HepG2 (cell line): Measurements from ENCODE around the gene CADM1. TPM values are rescaled to one million over a fixed set of nuclear protein-coding genes. Genes with fewer than 3 reads are reported as not detected.

Source experiments
- ATAC-seq: fragments of 200-7000 bp; cut with Tn5 transposase; 3 replicates; pipeline ENCODE4 v1.9.1; 2020; ENCODE audit warnings: mild to moderate bottlenecking, moderate library complexity
- BruUV-seq: library from RNA; stranded (reverse); fragments of 400-500 nt; replicated peaks from 2 replicates; lab custom pipeline; 2021; lab: Mats Ljungman, UMichigan
- CTCF ChIA-PET: fragments of 300-600 bp; formaldehyde crosslinking; extraction: SDS; loops from one replicate; lab custom pipeline; 2021; ENCODE audit warnings: low total read pairs, inconsistent platforms, low intra/inter-chr PET ratio; lab: Yijun Ruan, JAX
- POLR2A ChIA-PET: fragments of 350-600 bp; sonication (Branson Sonifier 250); formaldehyde crosslinking; loops from one replicate; lab custom pipeline; 2020; ENCODE audit warnings: antibody characterized with exemption, inconsistent platforms; lab: Yijun Ruan, JAX
- DNase-seq: peaks from one replicate; pipeline ENCODE4 v3.0.0-alpha.2; 2015; ENCODE audit warnings: low spot score
- FAIRE-seq: peaks from 3 replicates; lab custom pipeline; 2011; peaks lifted over from hg19 to GRCh38; lab: Jason Lieb, UNC
- H2AFZ ChIP-seq: one replicate; pipeline ENCODE4 v1.6.1; 2011; ENCODE audit warnings: low read length, inconsistent platforms
- H3K27ac ChIP-seq: fragments of 300-600 bp; 3 replicates; pipeline ENCODE4 v1.8.0; 2011; ENCODE audit warnings: mixed run types, mild to moderate bottlenecking, mixed read lengths, low read length, inconsistent platforms; ENCODE audit not compliant: insufficient read depth; ENCODE audit errors: extremely low read length
- H3K27me3 ChIP-seq, 2 experiments: fragments of 200-600 bp in 1 of 2; 2 replicates in 1 of 2; 3 replicates in 1 of 2; pipeline versions ENCODE4 v1.6.0 to v1.8.0; 2011; ENCODE audit warnings: low read length in 2 of 2, mild to moderate bottlenecking in 2 of 2, moderate library complexity in 2 of 2, inconsistent platforms in 1 of 2; ENCODE audit not compliant: insufficient read depth in 2 of 2, control insufficient read depth in 1 of 2
- H3K36me3 ChIP-seq, 2 experiments: fragments of 200-600 bp in 1 of 2; replicated peaks in 1 of 2; 2 replicates in 1 of 2; 3 replicates in 1 of 2; pipeline versions ENCODE4 v1.5.1 to v1.8.0; 2011; ENCODE audit warnings: low read length in 2 of 2, inconsistent platforms in 1 of 2; ENCODE audit not compliant: insufficient read depth in 2 of 2, control insufficient read depth in 1 of 2
- H3K4me1 ChIP-seq: 2 replicates; pipeline ENCODE4 v1.5.1; 2012; ENCODE audit warnings: low read length, inconsistent platforms; ENCODE audit not compliant: insufficient read depth
- H3K4me2 ChIP-seq: 2 replicates; pipeline ENCODE4 v1.6.0; 2011; ENCODE audit warnings: low read depth, low read length, inconsistent platforms
- H3K4me3 ChIP-seq, 3 experiments: fragments of 200-600 bp in 1 of 3; sonication (generic), shearing (Covaris generic) in 1 of 3; replicated peaks in 1 of 3; 2 replicates each; pipeline ENCODE4 v1.5.1; 2011 to 2016; ENCODE audit warnings: low read length in 3 of 3, inconsistent platforms in 2 of 3, low read depth in 2 of 3, mild to moderate bottlenecking in 2 of 3, control low read depth in 1 of 3, mixed read lengths in 1 of 3; ENCODE audit not compliant: insufficient read depth in 1 of 3
- H3K79me2 ChIP-seq: one replicate; pipeline ENCODE4 v1.6.1; 2011; ENCODE audit warnings: low read length, inconsistent platforms; ENCODE audit not compliant: insufficient read depth
- H3K9ac ChIP-seq: 2 replicates; pipeline ENCODE4 v1.6.0; 2011; ENCODE audit warnings: mild to moderate bottlenecking, low read depth, low read length, inconsistent platforms; ENCODE audit not compliant: insufficient read depth
- H3K9me3 ChIP-seq: 2 replicates; pipeline ENCODE4 v1.5.1; 2012; ENCODE audit warnings: mild to moderate bottlenecking, low read length
- H4K20me1 ChIP-seq: 2 replicates; pipeline ENCODE4 v1.6.0; 2011; ENCODE audit warnings: inconsistent platforms, mild to moderate bottlenecking, low read length, moderate library complexity; ENCODE audit not compliant: insufficient read depth
- ATRX ChIP-seq: sonication (generic); formaldehyde crosslinking; IDR thresholded peaks from 2 replicates; pipeline ENCODE4 v1.4.0; 2020; ENCODE audit warnings: missing genetic modification reagents, borderline replicate concordance
- CEBPB ChIP-seq: IDR thresholded peaks from 2 replicates; pipeline ENCODE4 v1.6.1; 2011; ENCODE audit warnings: low read depth, low read length, improper control_type of control experiment, borderline replicate concordance
- CEBPG ChIP-seq: IDR thresholded peaks from 2 replicates; pipeline ENCODE4 v1.6.1; 2016
- KLF11 ChIP-seq: IDR thresholded peaks from 2 replicates; pipeline ENCODE4 v1.6.1; 2016; ENCODE audit warnings: missing compliant biosample characterization
- MBNL3 ChIP-seq: fragments of 250-450 bp; sonication (Bioruptor Pico); conservative IDR thresholded peaks from 2 replicates; pipeline ENCODE4 v1.8.0; 2022; ENCODE audit warnings: mild to moderate bottlenecking, inconsistent platforms
- SMC3 ChIP-seq: IDR thresholded peaks from 2 replicates; pipeline ENCODE4 v1.6.1; 2011; ENCODE audit warnings: low read length, improper control_type of control experiment
- ZNF34 ChIP-seq: sonication (generic); formaldehyde crosslinking; IDR thresholded peaks from 2 replicates; pipeline ENCODE4 v1.4.0; 2020; ENCODE audit warnings: mild to moderate bottlenecking, missing genetic modification reagents, borderline replicate concordance
- ZNF543 ChIP-seq: sonication (generic); formaldehyde crosslinking; IDR thresholded peaks from 2 replicates; pipeline ENCODE4 v1.4.0; 2020; ENCODE audit warnings: mild to moderate bottlenecking, missing genetic modification reagents
- ZNF674 ChIP-seq: sonication (generic); formaldehyde crosslinking; IDR thresholded peaks from 2 replicates; pipeline ENCODE4 v1.5.0; 2020; ENCODE audit warnings: low read depth, mild to moderate bottlenecking, missing genetic modification reagents
- WGBS: methylation state at CpG from one replicate; pipeline ENCODE4 v1.1.6; 2017; ENCODE audit warnings: low lambda C conversion rate; 5-methylcytosine and 5-hydroxymethylcytosine counted together
- in situ Hi-C: cut with HindIII; loops from 2 replicates; pipeline ENCODE4 v1.10.0; 2017; ENCODE audit warnings: low pct_unique_long_range_greater_than_20kb; ENCODE audit not compliant: extremely low pct_ligation_motif_present
- intact Hi-C: fragments of 100-400 bp; cut with micrococcal nuclease; formaldehyde crosslinking; loops from one replicate; pipeline ENCODE4 v1.10.0; 2022; ENCODE audit not compliant: unreplicated experiment
- polyA plus RNA-seq, 8 experiments: library from polyadenylated mRNA; depleted of rRNA in 3 of 8; stranded (reverse) in 7 of 8; unstranded in 1 of 8; fragments of >200 nt; fragmentation: Illumina TruSeq in 4 of 8; extraction: Trizol in 4 of 8; gene quantifications; 2 replicates each; pipeline versions ENCODE4 v1.2.1 to v1.2.3, GENCODE V29; 2011 to 2016; ENCODE audit warnings: low read depth in 4 of 8, missing spikeins in 1 of 8, mixed read lengths in 1 of 8; ENCODE audit not compliant: insufficient read depth in 1 of 8
- total RNA-seq, 5 experiments: library from RNA; depleted of rRNA; stranded (reverse); fragments of >200 nt; fragmentation: Illumina TruSeq; extraction: Trizol; gene quantifications; 2 replicates each; pipeline ENCODE4 v1.2.3, GENCODE V29; 2016; ENCODE audit warnings: low read depth in 1 of 5
- TF ChIP-seq, protein P1 (sequence below): sonication (generic); formaldehyde crosslinking; IDR thresholded peaks from 2 replicates; pipeline ENCODE4 v1.4.0; 2020; ENCODE audit warnings: mild to moderate bottlenecking, missing genetic modification reagents
- TF ChIP-seq, protein P2 (sequence below): sonication (generic); formaldehyde crosslinking; IDR thresholded peaks from 2 replicates; pipeline ENCODE4 v1.5.0; 2020; ENCODE audit warnings: mild to moderate bottlenecking, missing genetic modification reagents, borderline replicate concordance

CADM1 gene
- total and polyA plus RNA-seq, 2 of the 13 experiments (the other 11 are each of a cell fraction or from before 2014, with no cell fraction given), result 71.3 to 122 TPM

DNA sequence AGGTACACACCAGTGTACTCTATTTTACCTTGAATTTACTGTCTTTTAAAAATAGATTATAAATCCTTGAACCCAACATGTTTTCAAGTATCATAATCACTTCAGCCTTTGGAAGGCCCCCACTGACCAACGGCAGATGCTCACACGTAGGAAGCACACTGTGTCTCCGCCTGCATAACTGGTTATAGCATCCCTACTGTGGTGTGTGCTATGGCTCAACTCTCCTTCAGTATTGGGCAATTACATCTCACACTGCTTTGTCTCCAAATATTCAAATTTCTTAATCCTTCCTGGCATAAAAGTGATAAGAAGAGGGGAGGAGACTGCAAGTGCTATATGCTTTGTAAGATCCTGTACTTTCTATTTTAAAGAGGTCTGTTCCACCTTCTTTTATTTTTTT, 165.7 kb downstream of the CADM1 start:
- no TSS peak for BruUV-seq
- TF ChIP-seq CEBPB (peak; percentile 53), MBNL3 (CRISPR knock-in tag) (no peak), CEBPG (CRISPR knock-in tag) (peak; percentile 38; the same call in 1 of the 2 replicates)
- TF ChIP-seq, protein P1, sequence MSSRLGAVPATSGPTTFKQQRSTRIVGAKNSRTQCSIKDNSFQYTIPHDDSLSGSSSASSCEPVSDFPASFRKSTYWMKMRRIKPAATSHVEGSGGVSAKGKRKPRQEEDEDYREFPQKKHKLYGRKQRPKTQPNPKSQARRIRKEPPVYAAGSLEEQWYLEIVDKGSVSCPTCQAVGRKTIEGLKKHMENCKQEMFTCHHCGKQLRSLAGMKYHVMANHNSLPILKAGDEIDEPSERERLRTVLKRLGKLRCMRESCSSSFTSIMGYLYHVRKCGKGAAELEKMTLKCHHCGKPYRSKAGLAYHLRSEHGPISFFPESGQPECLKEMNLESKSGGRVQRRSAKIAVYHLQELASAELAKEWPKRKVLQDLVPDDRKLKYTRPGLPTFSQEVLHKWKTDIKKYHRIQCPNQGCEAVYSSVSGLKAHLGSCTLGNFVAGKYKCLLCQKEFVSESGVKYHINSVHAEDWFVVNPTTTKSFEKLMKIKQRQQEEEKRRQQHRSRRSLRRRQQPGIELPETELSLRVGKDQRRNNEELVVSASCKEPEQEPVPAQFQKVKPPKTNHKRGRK, result no peak
- H3K4me3 ChIP-seq, result no peak overlapping the region
- H2AFZ ChIP-seq, result no peak overlapping the region
- FAIRE-seq, result no peak
- no peaks in the 10 kb centered on the region for H3K36me3 ChIP-seq
- peaks cover 0 to 1% of the 10 kb centered on the region in 2 experiments; a peak in 1 of 5 replicates for H3K27me3 ChIP-seq
- peaks cover 28% of the 10 kb centered on the region for H3K4me1 ChIP-seq
- no peak overlapping the region for H3K27ac ChIP-seq
- no peaks in the 10 kb centered on the region for H3K9me3 ChIP-seq
- H3K9ac ChIP-seq, result no peak overlapping the region
- DNase-seq, result no peak
- no peak for ATAC-seq
- CTCF ChIA-PET, result no interaction called here
- H3K79me2 ChIP-seq, result peaks cover 7% of the 10 kb centered on the region
- in situ Hi-C loops (loop anchor here (5.0 to 10.0 kb wide), 3 partner anchors 164 to 564 kb away; partner anchors contain the start of gene CADM1), intact Hi-C loops (no loop called here)
- POLR2A ChIA-PET, result no interaction called here
- no peaks in the 10 kb centered on the region for H4K20me1 ChIP-seq
- H3K4me2 ChIP-seq, result no peak overlapping the region
- 96% methylated on average over 3 of the region's 3 CpGs for WGBS

DNA sequence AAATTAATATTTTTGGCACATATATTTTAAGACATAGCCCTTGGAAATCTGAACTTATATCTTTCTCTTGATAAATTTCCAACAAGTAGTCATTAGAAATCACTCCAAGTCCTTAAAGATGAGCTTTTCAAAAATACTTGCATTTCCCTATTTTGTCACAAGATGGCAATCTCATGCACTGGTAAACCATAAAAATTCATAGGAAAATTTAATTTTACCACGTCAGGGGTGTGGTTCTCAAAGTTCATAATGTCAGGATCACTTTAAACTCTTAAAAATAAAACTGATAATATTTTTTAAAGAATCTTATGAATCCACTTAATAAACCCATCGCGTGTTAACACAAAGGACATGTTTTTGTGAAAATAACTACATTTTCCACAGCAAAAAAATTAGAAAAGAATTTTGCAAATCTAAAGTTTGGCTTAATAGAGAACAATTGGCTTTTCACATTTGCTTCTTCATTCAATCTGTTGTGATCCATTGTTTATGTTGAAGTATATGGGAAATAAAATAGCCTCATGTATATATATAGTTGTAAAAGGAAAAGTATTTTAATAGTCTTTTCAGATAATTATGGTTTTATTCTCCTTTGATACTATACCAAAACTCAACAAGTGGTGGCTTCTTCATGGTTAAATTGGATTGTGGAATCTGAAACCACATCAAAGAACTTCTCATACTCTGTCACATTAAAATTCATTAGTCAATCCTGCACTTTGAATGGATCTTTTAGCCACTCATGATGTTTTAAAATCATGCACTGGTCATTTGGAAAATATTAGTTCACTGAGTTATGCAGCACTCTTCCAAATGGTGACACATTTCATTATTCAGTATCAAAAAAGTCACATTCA, 169.1 kb downstream of the CADM1 start:
- no peak overlapping the region for H3K9ac ChIP-seq
- H3K4me3 ChIP-seq, result no peak overlapping the region
- intact Hi-C loops, result loop anchor here (1.0 to 2.0 kb wide), 2 partner anchors 170 to 344 kb away; partner anchors contain the start of gene CADM1
- ATAC-seq (no peak), FAIRE-seq (peak; percentile 15), DNase-seq (peak; percentile 19)
- H3K36me3 ChIP-seq, result no peaks in the 10 kb centered on the region
- peaks cover 9% of the 10 kb centered on the region; the same call in 1 of the 2 replicates for H3K4me1 ChIP-seq
- ChIA-PET CTCF (interaction anchor here (1.4 to 2.3 kb wide), 3 partner anchors 169 to 344 kb away, joined by 4 to 10 read pairs (median 8); partner anchors contain the start of gene CADM1), POLR2A (no interaction called here)
- no peak overlapping the region for H2AFZ ChIP-seq
- no peak overlapping the region for H3K4me2 ChIP-seq
- H3K27ac ChIP-seq, result no peak overlapping the region
- 71% methylated on average over 3 of the region's 3 CpGs for WGBS
- in situ Hi-C loops, result loop anchor here (5.0 to 10.0 kb wide), 3 partner anchors 167 to 560 kb away; partner anchors contain the start of gene CADM1
- no peaks in the 10 kb centered on the region for H3K9me3 ChIP-seq
- H4K20me1 ChIP-seq, result no peaks in the 10 kb centered on the region
- peaks cover 0 to 1% of the 10 kb centered on the region in 2 experiments; a peak in 1 of 5 replicates for H3K27me3 ChIP-seq
- no TSS peak for BruUV-seq
- H3K79me2 ChIP-seq, result peaks cover 7% of the 10 kb centered on the region
- TF ChIP-seq, protein P2, sequence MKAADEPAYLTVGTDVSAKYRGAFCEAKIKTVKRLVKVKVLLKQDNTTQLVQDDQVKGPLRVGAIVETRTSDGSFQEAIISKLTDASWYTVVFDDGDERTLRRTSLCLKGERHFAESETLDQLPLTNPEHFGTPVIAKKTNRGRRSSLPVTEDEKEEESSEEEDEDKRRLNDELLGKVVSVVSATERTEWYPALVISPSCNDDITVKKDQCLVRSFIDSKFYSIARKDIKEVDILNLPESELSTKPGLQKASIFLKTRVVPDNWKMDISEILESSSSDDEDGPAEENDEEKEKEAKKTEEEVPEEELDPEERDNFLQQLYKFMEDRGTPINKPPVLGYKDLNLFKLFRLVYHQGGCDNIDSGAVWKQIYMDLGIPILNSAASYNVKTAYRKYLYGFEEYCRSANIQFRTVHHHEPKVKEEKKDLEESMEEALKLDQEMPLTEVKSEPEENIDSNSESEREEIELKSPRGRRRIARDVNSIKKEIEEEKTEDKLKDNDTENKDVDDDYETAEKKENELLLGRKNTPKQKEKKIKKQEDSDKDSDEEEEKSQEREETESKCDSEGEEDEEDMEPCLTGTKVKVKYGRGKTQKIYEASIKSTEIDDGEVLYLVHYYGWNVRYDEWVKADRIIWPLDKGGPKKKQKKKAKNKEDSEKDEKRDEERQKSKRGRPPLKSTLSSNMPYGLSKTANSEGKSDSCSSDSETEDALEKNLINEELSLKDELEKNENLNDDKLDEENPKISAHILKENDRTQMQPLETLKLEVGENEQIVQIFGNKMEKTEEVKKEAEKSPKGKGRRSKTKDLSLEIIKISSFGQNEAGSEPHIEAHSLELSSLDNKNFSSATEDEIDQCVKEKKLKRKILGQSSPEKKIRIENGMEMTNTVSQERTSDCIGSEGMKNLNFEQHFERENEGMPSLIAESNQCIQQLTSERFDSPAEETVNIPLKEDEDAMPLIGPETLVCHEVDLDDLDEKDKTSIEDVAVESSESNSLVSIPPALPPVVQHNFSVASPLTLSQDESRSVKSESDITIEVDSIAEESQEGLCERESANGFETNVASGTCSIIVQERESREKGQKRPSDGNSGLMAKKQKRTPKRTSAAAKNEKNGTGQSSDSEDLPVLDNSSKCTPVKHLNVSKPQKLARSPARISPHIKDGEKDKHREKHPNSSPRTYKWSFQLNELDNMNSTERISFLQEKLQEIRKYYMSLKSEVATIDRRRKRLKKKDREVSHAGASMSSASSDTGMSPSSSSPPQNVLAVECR (CRISPR knock-in tag), result no peak
- no peak for TF ChIP-seq ATRX (CRISPR knock-in tag)
- no peak for TF ChIP-seq ZNF34 (CRISPR knock-in tag)
- no peak for TF ChIP-seq ZNF543 (CRISPR knock-in tag)
- TF ChIP-seq SMC3, result peak; percentile 81
- TF ChIP-seq ZNF674 (CRISPR knock-in tag), result no peak
- 0 out of 2 replicates have a peak, but pooled peaks have one; percentile 24 for TF ChIP-seq KLF11 (CRISPR knock-in tag)
